Lower lobe of right lung (tissue), 2 donors: Measurements from ENCODE around the gene NTSR2. TPM values are rescaled to one million over a fixed set of nuclear protein-coding genes. Genes with fewer than 3 reads are reported as not detected.

Source experiments
- ATAC-seq, 2 donors: fragments of 200-7000 bp; cut with Tn5 transposase; one replicate each; pipeline ENCODE4 v1.9.1; 2020 to 2022; ENCODE audit warnings: mild to moderate bottlenecking in 2 of 2, moderate library complexity in 2 of 2
- DNase-seq: peaks from one replicate; pipeline ENCODE4 v3.0.0-alpha.2; 2020
- H3K27ac ChIP-seq: fragments of 200-600 bp; one replicate; pipeline ENCODE4 v1.8.0; 2022
- H3K27me3 ChIP-seq: fragments of 200-600 bp; one replicate; pipeline ENCODE4 v1.8.0; 2022; ENCODE audit warnings: low read depth
- H3K36me3 ChIP-seq: fragments of 200-600 bp; one replicate; pipeline ENCODE4 v1.8.0; 2022; ENCODE audit warnings: mild to moderate bottlenecking
- H3K4me1 ChIP-seq: fragments of 200-600 bp; one replicate; pipeline ENCODE4 v1.8.0; 2022
- H3K4me3 ChIP-seq: fragments of 200-600 bp; one replicate; pipeline ENCODE4 v1.8.0; 2022; ENCODE audit warnings: mild to moderate bottlenecking
- H3K9me3 ChIP-seq: fragments of 200-600 bp; one replicate; pipeline ENCODE4 v1.8.0; 2022
- intact Hi-C: fragments of 100-400 bp; cut with DNase I; formaldehyde crosslinking; loops from one replicate; pipeline ENCODE4 v1.11.0; 2022
- total RNA-seq: library from RNA; stranded (reverse); fragmentation: NEBNext Ultra II Directional; extraction: Animal tissue kit (Norgen Biotek cat#: 25700); gene quantifications from one replicate; pipeline ENCODE4 v1.2.1, GENCODE V29; 2021
- TF ChIP-seq, protein P1 (sequence below): fragments of 200-600 bp; IDR thresholded peaks from one replicate; pipeline ENCODE4 v1.8.0; 2022; ENCODE audit warnings: antibody characterized with exemption, mild to moderate bottlenecking
- donor health status: DM: no; HTN: yes; CAD: no; lungs with severe emphysema.

The NTSR2 gene
- total RNA-seq, 1 donor from 2014 or later, result not detected

DNA sequence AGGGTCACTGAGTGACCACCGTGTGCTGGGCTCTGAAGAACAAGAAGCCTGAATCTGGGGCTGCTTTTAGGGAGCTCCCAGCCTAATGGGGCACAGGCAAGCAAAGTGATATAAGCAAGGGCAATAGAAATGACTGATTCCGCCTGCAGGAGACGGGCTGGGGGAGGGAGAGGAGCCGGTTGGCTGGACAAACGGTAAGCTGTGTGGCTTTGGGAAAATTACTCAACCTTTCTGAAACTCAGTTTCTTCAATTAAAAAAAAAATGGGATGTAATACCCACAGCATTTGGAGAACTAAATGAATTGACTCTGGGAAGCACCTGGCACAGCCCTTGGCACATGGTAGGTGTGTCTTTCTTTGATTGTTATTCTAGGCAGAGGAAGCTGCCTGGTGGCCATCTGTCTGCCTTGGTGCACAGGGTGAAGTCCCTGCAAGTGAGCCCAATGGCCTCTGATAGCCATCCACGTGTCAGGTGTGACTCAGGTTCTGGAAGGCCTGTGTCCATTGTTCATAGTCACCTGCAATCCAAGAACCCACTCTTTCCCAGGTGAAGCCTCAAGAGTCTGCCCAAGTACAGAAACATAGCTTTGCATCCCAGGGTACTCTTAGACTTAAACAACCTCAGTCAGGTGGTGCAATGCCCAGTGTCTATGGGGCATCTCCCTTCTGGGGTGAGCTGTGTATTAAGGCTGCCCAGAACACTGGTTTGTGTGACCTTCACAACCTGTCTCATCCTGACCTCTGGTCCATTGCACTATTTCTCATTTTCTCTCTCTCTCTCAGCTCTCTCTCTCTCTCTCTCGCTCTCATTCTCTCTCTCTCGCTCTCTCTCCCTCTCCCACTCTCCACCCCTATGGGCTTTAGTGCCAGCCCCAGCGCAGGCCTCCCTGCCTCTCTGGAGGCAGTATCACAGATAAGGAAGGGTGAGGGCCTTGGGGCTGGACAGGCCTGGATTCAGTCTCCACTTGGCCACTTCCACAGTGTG is 30.0 kb upstream of the NTSR2 start:
- DNase-seq (no peak), ATAC-seq (no peak)
- Histone ChIP-seq H3K4me1 (peaks cover 21% of the 10 kb centered on the region), H3K27me3 (peaks cover 4% of the 10 kb centered on the region), H3K27ac (no peak overlapping the region), H3K36me3 (no peaks in the 10 kb centered on the region), H3K9me3 (no peaks in the 10 kb centered on the region), H3K4me3 (no peak overlapping the region)
- TF ChIP-seq, protein P1, sequence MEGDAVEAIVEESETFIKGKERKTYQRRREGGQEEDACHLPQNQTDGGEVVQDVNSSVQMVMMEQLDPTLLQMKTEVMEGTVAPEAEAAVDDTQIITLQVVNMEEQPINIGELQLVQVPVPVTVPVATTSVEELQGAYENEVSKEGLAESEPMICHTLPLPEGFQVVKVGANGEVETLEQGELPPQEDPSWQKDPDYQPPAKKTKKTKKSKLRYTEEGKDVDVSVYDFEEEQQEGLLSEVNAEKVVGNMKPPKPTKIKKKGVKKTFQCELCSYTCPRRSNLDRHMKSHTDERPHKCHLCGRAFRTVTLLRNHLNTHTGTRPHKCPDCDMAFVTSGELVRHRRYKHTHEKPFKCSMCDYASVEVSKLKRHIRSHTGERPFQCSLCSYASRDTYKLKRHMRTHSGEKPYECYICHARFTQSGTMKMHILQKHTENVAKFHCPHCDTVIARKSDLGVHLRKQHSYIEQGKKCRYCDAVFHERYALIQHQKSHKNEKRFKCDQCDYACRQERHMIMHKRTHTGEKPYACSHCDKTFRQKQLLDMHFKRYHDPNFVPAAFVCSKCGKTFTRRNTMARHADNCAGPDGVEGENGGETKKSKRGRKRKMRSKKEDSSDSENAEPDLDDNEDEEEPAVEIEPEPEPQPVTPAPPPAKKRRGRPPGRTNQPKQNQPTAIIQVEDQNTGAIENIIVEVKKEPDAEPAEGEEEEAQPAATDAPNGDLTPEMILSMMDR, result no peak
- intact Hi-C loops, result no loop called here

GRCh38 chr2:11698009-11698922 is 28.3 kb upstream of the NTSR2 start:
- DNase-seq (peak; percentile 63), ATAC-seq (peak; percentile 80 to 82)
- no peak overlapping the region for H3K4me3 ChIP-seq
- peak overlapping the region; percentile 63 for H3K27ac ChIP-seq
- H3K9me3 ChIP-seq, result no peaks in the 10 kb centered on the region
- H3K36me3 ChIP-seq, result no peaks in the 10 kb centered on the region
- TF ChIP-seq, protein P1, result peak; percentile 19
- intact Hi-C loops, result no loop called here
- H3K4me1 ChIP-seq, result peaks cover 21% of the 10 kb centered on the region
- peaks cover 4% of the 10 kb centered on the region for H3K27me3 ChIP-seq

DNA sequence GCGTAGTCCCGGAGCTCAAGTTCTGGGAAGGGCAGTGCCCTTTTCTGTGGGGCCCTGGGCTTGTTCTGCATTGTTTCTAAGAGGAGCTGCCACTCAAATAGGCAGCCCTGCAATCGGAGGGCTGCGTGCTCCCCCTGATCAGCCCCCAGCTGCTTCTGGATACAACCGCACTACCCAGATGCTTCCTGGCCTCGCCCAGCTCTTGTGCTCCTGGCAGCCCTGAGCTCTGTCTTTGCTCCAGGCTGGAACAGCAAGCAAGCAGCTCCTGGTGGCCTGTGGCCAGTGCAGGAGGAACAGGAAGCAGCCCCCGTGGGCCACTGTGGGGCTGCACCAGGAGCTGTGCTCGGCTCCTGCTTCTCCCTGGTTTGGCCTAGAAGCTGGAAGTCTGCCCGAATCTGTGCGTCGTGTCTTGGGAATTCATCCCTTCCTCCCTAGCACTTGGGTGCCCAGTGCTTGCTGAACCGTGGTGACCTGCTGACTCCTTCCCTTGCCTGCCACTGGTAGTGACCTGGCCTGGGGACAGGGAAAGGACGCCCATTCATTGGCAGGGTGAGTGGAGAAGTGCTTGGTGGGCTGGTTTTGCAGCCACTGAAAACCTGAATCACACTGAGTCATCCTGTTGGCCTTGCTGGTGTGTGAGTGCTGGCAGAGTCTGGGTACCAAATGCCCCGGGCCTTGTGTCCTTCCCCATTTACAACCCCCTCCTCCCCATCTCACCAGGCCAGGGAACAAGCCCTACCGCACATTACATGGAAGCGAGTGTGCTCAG is 27.3 kb upstream of the NTSR2 start:
- TF ChIP-seq, protein P1, result no peak
- H3K9me3 ChIP-seq, result no peaks in the 10 kb centered on the region
- intact Hi-C loops, result no loop called here
- DNase-seq (no peak), ATAC-seq (peak; percentile 15 to 58)
- peak overlapping the region; percentile 63 for H3K27ac ChIP-seq
- peaks cover 4% of the 10 kb centered on the region for H3K27me3 ChIP-seq
- H3K4me1 ChIP-seq, result peaks cover 21% of the 10 kb centered on the region
- no peak overlapping the region for H3K4me3 ChIP-seq
- no peaks in the 10 kb centered on the region for H3K36me3 ChIP-seq

- TF ChIP-seq, protein P1, result no peak
- peak overlapping the region; percentile 63 for H3K27ac ChIP-seq
- peaks cover 4% of the 10 kb centered on the region for H3K27me3 ChIP-seq
- no peaks in the 10 kb centered on the region for H3K9me3 ChIP-seq
- H3K4me3 ChIP-seq, result no peak overlapping the region
- no peak for DNase-seq
- no peak for ATAC-seq
- intact Hi-C loops, result no loop called here
- H3K4me1 ChIP-seq, result peaks cover 21% of the 10 kb centered on the region
- no peaks in the 10 kb centered on the region for H3K36me3 ChIP-seq
These were observed 26.7 kb upstream of the NTSR2 start for GRCh38 chr2:11696736-11697102.

GRCh38 chr2:11695576-11695975 is 25.6 kb upstream of the NTSR2 start:
- no peak for DNase-seq
- TF ChIP-seq, protein P1, result no peak
- no peak for ATAC-seq
- H3K4me3 ChIP-seq, result no peak overlapping the region
- H3K36me3 ChIP-seq, result no peaks in the 10 kb centered on the region
- no peak overlapping the region for H3K27ac ChIP-seq
- H3K27me3 ChIP-seq, result peaks cover 4% of the 10 kb centered on the region
- no peaks in the 10 kb centered on the region for H3K9me3 ChIP-seq
- H3K4me1 ChIP-seq, result peaks cover 21% of the 10 kb centered on the region
- intact Hi-C loops, result no loop called here
